Brain pericyte (primary cell): ENCODE results near the gene APEH.
"Not testable (repeated sequence)": the region's sequence is repeated elsewhere in the genome, so short reads cannot be mapped to it uniquely, and the experiment has no call there.

ENCODE experiments used
- DNase-seq: peaks from one replicate; pipeline ENCODE4 v3.0.0-alpha.2; 2012; ENCODE audit warnings: low read depth, low spot score

APEH gene

DNA sequence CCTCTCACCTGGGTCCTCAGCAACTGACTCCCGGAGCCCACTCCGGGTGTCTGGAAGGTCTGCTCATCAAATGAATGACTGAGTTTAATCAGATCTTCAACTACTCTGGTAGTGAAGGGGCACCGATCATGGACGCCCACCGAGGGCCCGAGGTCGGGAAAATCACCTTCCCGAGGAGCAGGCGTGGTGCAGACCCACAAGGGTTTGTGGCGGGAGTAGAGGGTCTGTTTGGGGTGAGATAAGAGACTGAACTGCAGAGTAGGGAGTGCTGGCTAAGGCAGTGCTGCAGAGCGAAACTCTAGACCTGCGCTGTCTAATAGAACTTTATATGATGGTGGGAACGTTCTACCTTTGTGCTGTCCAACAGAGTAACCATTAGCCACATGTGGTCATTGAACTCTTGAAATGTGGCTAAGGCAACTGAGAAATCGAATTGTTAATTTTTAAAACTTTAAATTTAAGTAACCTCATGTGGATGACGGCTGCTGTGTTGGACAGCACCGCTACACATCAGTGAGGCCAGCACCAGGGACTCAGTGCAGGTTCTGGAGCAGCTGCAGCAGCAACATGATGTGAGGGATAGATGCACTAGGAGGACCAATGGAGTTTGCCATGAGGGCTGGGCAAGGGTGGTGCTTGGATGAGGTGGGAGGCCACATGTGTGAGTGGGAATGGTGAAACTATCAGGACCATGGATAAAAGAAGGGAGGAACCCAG lies 15.9 kb downstream of the APEH start:
- DNase-seq: not testable (repeated sequence)

DNA sequence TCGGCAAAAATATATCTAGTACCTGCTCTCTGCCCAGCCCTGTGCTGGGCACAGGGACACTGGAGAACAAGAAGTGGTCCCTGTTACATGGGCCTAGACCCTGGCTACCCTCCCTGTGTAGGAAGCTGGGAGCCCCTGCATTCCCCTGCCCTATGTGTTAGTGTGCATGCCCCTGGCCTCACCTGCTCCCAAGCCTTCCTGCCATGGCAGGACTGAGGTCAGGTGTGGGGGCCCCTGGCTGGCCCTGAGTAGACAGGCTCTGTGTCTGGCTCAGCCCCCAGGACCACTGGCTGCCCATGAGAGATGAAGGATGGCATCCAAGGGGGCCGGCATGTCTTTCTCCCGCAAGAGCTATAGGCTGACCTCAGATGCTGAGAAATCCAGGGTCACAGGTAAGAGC lies 16.7 kb downstream of the APEH start:
- not testable (repeated sequence) for DNase-seq

DNA sequence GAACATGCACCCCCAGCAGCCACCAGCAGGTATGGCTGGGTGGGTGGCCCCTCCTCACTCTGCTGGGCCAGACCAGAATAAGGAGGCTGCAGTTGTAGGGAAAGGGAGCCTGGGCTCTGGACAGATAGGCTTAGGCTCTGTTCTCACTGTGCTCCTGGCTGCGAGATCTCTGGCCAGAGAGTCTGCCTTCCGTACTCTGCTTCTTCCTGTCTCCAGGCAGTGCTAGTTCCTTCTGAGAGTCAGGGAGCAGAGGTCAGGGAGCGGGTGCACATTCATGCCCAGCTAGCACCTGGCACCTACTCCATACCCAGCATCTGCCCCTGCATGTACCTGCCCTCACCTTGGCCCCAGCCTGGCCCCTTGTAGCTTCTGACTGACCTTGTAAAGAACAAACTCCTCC lies 17.3 kb downstream of the APEH start:
- DNase-seq: not testable (repeated sequence)

DNA sequence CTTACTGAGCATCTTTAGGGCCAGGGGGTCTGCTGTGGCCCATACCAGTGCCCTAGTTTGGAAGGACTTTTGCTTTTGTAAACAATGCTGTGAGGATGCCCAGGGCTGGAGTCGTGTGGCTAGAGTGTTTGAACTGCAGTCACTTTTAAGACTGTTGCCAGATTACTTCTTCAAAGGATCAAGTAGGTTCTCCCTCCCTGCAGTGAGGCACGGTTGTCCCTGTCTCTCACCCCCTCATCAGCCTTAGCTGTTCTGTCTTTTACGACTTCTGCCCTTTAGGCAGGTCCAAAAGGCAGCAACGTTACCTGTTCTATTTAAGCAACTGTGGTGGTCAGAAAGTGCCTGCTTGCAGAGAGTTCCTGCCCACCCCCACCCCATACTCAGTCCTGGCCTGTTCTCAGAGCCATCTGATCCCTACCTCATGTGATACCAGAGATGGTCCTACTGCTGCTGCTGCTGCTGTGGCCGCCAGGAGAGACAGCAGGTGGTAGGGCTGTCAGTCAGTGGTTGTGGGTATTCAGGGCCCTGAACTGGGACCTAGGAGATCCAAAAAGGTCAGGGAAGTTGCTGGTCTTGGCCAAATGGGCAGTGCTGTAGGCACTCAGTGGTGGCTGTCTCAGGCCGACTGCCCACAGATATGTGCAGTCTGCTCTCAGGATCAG lies 20.4 kb downstream of the APEH start:
- not testable (repeated sequence) for DNase-seq

DNA sequence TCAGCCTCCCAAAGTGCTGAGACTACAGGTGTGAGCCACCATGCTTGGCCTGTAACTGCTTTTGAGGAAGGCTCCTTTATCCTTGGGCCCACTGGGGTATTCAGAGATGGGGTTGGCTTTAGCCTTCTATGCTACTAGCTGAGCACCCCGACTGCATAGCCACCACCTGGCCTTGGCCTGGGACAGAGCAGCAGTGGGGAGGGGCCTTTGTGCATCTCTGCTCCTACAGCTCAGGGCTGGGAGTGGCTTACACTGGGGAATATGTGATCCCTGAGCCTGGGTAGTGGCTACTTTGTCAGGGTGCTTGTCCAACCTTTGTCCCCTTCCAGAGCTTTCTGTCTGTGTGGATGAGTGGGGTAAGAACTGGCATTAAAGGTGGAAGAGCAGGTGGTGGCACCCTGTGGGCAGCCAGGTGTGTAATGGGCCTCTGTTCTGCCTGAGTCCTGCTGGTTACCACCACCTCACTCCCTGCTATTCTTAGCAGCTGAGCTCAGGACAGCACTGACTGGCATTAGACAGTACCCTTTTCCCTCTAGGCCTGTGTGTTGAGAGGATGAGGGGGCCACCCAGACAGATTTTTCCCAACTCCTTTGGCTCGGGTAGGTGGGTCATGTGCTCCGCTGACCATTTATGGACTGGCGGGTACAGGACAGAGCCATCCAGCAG lies 21.3 kb downstream of the APEH start:
- not testable (repeated sequence) for DNase-seq

DNA sequence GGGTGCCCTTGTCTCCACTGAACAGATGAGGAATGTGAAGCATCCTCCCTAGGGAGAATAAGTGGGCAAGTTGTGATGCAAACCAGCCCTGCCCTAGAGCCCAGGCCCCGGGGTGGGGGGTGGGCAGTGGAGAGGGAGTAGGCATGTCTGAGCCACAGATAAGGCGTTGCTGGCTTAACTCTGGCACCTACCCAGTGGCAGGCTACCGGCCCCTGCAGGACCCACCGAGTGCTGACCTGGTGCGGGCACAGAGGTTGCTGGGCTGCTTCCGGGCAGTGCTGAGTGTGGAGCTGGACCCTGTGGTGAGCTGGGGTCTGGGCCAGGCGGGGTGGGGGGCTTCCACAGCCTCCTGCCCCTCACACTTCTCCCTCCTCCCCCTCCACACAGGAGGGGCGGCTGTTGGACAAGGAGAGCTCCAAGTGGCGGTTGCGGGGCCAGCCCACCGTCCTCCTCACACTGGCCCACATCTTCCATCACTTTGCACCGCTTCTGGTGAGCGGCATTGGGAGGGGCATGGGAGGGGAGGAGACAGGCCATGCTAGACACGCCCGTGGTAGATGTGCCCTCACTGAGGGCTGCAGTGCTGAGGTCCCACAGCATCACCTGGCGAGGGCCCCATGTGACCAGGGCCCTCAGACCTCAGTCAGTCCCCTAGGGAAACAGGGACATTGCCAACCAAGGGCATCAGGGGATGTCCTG lies 25.3 kb downstream of the APEH start:
- DNase-seq: no peak

DNA sequence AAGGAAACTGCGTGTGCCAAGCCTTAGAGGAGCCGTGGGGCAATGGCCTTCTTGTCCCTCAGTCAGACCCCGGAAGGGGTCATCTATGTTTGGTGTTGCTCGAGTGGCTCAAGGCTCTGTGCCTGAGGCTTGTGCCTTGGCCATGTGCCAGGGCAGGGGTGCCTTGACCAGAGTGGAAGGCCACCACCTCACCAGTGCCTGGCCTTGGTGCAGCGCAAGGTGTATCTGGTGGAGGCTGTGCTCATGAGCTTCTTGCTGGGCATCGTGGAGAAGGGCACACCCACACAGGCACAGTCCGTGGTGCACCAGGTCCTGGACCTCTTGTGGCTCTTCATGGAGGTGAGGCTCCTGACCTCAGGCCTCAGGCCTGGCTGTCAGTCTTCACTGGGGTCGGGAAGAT lies 25.9 kb downstream of the APEH start:
- no peak for DNase-seq

DNA sequence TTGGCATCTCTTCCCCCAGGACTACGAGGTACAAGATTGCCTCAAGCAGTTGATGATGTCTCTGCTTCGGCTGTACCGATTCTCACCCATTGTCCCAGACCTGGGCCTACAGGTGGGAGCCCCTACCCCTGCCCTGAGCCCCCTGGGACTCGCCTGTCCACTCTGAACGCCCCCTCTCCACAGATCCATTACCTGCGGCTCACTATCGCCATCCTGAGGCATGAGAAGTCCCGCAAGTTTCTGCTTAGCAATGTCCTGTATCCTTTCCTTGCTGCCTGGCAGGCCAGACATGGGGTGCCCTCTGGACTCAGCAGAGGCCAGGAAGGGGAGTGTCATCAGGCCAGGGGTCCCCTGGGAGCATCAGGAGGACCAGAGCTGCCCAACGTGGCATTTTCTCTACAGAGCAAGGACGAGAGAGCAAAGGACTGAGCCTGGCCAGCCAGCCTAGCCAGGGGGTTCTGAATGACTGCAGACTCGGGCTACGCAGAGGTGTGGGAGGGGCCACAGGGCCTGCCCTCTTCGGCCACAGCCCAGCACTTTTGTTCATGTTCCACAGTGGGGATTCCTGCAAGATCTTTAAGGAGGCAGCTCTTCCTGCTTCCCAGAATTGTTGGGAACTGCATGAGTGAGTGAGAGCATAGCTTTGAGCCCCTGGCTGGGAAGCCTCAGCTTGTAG lies 26.4 kb downstream of the APEH start:
- no peak for DNase-seq

DNA sequence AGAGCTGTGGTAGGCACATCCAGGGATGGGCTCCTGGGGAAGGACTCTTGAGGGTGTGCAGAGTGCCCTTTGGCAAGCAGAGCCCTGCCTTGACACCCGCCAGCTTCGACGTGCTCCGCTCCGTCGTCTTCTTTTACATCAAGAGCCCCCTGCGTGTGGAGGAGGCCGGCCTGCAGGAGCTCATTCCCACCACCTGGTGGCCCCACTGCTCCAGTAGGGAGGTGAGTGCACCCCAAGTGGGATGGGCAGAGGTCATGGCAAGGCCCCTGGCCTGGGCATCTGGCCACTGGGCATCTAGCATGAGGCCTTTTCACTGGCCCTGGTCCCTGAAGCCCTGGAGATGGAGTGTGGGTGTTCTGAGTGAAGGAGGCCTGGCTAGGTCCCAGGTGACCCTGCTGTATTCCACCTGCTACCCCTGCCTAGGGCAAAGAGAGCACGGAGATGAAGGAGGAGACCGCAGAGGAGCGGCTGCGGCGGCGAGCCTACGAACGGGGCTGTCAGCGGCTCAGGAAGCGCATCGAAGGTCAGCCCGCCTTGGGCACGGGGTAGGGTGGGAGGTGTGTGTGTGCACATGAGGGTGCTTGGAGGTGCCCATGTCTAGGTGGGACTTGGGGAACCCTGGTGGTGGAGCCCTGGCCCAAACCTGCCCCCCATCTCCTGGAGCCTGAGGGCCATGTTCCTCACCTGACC lies 27.4 kb downstream of the APEH start:
- no peak for DNase-seq

DNA sequence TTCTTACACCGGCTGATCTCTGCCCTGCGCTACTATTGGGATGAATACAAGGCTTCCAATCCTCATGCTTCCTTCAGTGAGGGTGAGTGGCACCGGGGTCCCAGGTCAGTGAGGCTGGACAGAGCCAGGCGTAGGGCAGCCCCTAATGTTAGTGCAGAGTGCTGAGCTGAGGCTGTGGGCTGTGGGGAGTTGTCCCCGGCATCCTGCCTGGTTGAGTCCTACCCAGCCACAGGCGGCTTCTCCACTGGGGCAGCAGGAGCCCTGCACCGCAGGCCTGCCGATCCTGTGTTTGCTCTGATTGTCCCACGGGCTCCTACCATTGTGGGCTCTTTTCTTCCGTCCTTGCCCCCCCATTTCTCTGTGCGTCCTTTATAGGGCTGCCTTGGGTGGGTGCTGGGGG lies 28.5 kb downstream of the APEH start:
- no peak for DNase-seq

DNA sequence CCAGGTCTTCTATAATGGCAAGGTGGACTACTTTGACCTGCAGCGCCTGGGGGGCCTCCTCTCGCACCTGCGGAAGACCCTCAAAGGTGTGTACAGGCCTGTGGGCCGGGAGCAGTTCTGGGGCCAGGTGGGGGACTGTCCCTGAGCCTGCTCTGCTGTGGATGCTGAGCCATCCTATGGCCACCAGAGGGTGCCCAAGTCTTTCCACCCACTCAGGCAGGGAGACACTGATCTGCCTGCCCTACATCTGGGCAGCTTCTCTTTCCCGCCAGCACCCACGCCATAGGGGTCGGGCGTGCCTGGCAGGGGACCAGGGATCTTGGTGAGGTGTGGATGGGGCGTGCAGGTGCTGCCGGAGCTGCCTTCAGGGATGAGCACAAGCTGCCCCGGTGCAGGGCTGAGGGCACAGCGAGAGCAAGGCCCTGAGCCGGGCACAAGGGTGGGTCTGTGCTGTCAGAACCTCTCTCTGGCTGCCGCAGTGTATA lies 29.3 kb downstream of the APEH start:
- no peak for DNase-seq

DNA sequence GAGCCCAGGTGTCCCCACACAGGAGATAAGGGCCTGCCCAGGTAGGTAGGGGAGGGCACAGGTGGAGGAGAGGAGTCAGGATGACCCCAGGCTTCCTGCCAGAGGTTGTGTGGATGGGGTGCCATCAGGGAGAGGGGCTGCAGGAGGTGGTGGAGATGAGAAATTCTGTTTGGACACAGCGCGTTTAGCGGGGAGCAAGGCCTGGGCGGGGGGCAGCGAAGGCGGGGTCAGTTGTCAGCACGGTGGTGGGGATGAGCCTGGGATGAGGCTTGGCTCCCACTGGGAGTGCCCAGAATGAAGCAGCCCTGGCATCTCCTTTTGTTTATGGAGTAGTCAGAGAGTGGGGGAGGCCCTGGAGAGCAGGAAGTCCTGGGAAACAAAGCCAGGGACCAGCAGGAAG lies 29.8 kb downstream of the APEH start:
- no peak for DNase-seq

DNA sequence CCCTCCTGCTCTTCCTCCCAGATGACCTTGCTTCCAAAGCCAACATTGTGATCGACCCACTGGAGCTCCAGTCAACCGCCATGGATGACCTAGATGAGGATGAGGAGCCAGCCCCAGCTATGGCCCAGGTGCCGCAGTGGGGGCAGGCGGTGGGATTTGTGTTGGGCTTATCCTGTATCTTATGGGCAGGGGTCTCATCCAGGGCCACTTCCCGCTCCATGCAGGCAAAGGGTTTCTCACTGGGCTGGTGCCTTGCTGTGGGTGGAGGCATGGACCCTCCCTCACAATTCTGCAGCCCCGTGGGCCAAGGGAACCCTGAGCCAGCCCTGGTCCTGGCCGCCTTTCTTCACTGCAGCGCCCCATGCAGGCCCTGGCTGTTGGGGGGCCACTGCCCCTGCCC lies 30.5 kb downstream of the APEH start:
- DNase-seq: no peak

DNA sequence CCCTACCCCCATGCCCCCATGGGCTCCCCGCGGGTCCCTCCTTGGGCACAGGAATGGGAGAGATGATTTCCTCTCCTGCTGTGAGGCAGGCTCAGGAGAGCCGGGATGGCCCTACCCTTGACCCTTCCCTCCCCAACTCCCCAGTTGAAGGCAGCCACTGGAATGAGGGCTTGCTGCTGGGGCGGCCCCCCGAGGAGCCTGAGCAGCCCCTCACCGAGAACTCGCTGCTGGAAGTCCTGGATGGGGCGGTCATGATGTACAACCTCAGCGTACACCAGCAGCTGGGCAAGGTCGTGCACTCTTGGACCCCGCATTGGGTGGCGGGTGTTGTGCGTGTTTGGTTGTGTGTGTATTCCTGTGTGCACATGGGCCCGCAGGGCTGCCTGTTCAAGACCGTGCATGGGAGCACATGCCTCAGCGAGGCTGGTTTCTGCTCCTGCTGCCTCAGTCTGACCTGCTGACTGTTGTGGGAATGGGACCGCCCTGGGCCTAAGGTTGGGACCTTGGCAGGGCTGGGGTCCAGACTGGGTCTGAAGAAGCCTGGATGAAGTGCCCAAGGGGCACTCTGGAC lies 31.3 kb downstream of the APEH start:
- no peak for DNase-seq

DNA sequence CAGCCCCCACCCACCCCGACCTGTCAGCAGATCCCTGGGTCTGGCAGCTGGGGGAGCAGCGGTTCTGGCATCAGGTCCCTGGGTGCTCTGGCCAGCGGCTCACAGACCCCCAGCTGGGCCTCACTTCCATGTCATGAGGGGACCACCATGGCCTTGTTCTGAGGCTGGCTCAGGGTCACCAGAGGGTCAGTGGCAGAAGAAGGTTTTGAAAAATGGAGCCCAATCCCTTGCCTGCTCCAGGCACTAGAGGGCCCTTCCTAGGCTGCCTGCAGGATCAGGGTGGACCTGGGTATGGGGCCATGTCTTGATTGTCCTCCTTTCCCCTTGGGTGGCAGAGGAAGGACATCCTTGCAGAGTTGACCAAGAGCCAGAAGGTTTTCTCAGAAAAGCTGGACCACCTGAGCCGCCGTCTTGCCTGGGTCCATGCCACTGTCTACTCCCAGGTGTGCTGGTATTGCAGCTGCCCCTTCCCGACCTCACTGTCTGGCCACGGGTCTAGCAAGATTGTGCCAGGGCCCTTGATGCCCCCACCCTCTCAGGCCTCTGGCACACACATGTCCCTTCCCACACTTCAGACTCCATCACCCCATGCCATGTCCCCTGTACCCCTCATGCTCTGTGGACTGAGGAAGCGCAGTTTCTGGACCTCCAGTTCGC lies 32.4 kb downstream of the APEH start:
- no peak for DNase-seq

DNA sequence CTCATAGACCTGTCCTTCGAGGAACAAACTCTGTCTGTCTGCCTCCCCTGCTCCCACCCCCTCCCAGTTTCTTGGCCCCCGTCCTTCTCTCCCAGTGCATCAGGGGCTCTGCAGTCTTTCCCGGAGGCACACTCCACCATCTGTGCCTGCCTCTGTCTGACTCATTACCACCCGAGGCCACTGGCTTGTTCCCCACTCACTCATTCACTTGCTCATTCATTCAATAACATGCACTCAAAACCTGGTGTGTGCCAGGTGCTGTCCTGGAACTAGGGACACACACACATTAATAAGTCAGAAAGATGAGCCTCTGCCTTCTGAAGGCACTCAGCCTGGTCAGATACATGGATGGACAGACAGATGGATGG lies 32.9 kb downstream of the APEH start:
- no peak for DNase-seq

DNA sequence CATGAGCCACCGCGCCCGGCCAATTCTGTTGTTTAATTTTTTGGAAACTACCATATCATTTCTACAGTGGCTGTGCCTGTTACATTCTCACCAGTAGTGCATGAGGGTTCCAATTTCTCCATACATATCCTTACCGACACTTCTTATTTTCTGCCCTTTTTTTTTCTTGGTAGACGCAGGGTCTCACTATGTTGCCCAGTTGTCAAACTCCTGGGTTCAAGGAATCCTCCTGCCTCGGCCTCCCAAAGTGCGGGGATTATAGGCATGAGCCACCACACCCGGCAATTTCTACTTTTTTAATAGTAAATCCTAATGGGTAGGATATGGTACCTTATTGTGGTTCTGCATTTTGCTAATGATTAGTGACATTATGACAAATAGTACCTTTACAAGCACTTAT lies 35.7 kb downstream of the APEH start:
- DNase-seq: no peak

DNA sequence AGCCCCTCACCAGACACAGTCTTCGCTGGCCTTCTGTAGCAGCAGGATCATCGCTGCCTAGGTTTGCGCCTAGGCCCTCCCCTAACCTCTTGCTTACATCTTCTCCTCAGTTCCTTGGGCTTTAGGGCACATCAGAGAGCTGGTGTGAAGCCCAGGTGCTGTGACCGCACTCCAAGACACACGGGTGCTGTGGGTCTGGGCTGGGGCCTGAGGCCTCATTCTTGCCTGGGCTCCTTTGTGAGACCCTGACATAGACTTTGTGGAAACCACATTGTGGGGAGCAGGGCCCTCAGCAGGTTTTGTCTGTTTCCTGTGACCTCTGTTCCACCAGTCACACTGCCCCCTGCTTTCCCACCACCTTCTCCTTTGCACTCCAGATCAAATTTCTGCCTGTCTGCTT lies 37.3 kb downstream of the APEH start:
- no peak for DNase-seq

DNA sequence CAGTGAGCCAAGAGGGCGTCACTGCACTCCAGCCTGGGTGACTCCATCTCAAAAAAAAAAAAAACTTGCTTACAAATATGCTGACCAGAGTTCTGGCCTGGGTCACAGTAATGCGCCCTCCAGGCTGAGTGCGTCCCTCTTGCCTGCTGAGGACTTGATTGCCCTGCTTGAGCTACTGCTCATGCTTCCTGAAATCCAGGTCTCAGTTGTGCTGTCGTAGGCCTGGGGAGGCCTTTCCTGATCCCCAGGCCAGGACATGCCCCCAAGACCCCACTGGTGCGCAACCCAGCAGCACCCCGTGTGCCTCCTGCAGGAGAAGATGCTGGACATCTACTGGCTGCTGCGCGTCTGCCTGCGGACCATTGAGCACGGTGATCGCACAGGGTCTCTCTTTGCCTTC lies 38.0 kb downstream of the APEH start:
- no peak for DNase-seq

DNA sequence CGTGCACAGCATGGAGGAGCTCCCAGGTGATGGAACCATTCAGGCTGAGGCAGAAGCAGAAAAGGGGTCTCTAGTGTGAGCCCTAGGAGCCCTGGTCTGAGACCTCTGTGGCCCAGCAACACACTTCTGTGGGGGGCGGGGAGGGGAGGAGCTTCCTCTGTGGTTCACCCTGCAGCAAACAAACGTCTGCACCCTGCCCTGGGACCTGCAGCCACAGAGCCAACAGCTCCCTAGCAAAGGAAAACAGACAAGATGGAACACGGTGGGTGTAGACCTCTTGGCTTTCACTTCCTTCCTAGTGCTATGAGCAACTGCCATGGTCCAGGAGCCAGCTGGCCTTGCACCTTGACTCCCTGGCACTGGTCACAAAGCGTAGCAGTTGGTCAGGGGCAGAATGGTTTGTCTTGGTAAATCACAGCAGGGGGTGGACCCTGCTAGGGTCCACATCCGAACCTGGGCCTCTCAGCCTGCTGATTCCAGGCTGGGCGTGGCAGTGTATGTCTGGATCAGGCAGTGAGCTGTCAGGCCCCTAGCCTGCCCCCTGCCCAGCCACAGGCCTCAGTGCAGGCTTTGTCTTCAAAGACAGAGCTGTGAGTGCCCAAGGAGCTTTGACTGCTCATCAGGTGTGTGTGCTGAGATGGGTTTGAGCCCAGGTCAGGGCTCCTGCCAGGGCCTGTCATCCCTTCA lies 38.6 kb downstream of the APEH start:
- no peak for DNase-seq
